ENCODE data around the gene NXT2. TPM values are rescaled to one million over a fixed set of nuclear protein-coding genes. Genes with fewer than 3 reads are reported as not detected.

NXT2 gene
- total and polyA plus RNA-seq, 12 donors: 1.2 to 2.7 (median 1.6) TPM

DNA sequence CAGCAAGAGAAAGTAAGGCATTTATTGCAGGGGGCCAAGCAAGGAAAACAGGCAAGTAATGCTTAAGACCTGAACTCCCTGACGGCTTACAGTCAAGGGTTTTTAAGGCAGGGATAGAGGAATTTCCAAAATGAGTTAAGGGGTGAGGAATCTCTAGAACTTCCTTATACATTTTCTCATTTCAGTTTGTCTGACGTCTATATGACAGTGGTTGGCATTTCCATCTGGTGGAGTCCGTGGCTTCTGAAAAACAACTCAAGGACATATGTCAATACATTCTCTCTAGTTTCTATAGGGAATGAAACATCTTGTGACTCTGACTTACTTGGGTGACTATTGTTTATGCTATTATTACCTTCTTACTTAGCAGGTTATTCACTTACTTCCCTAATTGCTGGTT, 35.5 kb upstream of the NXT2 start:
- no peaks in the 10 kb centered on the region for H3K4me1 ChIP-seq

DNA sequence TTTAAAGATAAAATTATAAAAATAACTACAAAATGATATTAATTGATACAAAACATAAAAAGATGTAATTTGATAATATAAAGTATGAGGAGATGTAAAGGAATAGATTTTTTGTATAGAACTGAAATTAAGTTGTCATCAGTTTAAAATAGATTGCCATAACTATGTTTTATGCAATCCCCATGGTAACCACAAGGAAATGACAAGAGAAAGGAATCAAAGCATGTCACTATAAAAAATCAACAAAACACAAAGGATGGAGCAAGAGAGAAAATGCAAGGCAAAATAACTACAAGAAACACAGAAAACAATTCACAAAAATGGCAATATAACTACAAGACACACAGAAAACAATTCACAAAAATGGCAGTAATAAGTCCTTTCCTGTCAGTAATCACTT, 27.7 kb upstream of the NXT2 start:
- DNase-seq (no peak), ATAC-seq (no peak)
- peaks cover 0 to 40% (median 0%) of the 10 kb centered on the region in 7 donors for H3K27me3 ChIP-seq
- H3K27ac ChIP-seq: no peak overlapping the region
- intact Hi-C loops (cut with DNase I): no loop called here
- no peak overlapping the region for H3K4me3 ChIP-seq
- H3K36me3 ChIP-seq: no peaks in the 10 kb centered on the region
- H3K9me3 ChIP-seq: no peaks in the 10 kb centered on the region
- H3K4me1 ChIP-seq: no peaks in the 10 kb centered on the region
- TF ChIP-seq, protein P1, sequence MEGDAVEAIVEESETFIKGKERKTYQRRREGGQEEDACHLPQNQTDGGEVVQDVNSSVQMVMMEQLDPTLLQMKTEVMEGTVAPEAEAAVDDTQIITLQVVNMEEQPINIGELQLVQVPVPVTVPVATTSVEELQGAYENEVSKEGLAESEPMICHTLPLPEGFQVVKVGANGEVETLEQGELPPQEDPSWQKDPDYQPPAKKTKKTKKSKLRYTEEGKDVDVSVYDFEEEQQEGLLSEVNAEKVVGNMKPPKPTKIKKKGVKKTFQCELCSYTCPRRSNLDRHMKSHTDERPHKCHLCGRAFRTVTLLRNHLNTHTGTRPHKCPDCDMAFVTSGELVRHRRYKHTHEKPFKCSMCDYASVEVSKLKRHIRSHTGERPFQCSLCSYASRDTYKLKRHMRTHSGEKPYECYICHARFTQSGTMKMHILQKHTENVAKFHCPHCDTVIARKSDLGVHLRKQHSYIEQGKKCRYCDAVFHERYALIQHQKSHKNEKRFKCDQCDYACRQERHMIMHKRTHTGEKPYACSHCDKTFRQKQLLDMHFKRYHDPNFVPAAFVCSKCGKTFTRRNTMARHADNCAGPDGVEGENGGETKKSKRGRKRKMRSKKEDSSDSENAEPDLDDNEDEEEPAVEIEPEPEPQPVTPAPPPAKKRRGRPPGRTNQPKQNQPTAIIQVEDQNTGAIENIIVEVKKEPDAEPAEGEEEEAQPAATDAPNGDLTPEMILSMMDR (IDR thresholded peaks at IDR 0.05): no peak

More for the DNA sequence above, 35.5 kb upstream of the NXT2 start:
- DNase-seq: no peak
- no peak overlapping the region for H3K27ac ChIP-seq
- 72 to 74% methylated on average over 3 of the region's 3 CpGs for WGBS, 2 donors
- H3K9me3 ChIP-seq: no peaks in the 10 kb centered on the region
- intact Hi-C loops (cut with DNase I): no loop called here
- ATAC-seq: no peak
- peaks cover 0 to 57% (median 0%) of the 10 kb centered on the region in 7 donors for H3K27me3 ChIP-seq
- TF ChIP-seq, protein P1 (IDR thresholded peaks at IDR 0.05): no peak
- no peak overlapping the region for H3K4me3 ChIP-seq
- H3K36me3 ChIP-seq: no peaks in the 10 kb centered on the region

DNA sequence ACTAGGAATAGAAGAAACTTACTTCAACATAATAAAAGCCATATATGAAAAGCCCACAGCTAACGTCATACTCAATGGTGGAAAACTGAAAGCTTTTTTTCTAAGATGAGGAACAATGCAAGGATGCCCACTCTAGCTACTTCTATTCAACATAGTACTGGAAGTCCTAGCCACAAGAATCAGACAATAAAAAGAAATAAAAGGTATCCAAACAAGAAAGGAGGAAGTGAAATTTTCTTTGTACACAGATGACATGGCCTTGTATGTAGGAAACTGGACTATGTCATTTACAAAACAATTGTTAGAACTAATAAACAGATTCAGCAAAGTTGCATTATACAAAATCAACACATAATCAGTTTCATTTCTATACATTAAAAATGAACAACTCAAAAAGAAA, 25.5 kb upstream of the NXT2 start:
- Histone ChIP-seq H3K9me3 (no peaks in the 10 kb centered on the region), H3K4me3 (no peak overlapping the region), H3K27me3 (peaks cover 0 to 42% (median 0%) of the 10 kb centered on the region in 7 donors), H3K27ac (no peak overlapping the region), H3K4me1 (no peaks in the 10 kb centered on the region), H3K36me3 (no peaks in the 10 kb centered on the region)
- intact Hi-C loops (cut with DNase I): no loop called here
- no peak for DNase-seq
- no peak for ATAC-seq
- TF ChIP-seq, protein P1 (IDR thresholded peaks at IDR 0.05): no peak
- WGBS, 2 donors: 74 to 90% methylated on average over 1 of the region's 1 CpG

DNA sequence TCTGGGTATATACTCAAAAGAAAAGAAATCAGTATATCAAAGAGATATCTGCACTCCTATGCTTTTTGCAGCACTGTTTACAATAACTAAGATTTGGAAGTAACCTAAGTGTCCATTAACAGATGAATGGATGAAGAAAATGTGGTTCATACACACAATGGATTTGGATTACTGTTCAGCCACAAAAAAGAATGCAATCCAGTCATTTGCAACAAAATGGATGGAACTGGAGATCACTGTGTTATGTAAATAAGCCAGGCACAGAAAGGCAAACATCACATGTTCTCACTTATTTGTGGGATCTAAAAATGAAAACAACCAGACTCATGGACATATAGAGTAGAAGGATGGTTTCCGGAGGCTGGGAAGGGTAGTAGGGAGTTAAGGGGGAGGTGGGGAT, 17.6 kb upstream of the NXT2 start:
- DNase-seq (no peak), ATAC-seq (no peak)
- WGBS, 2 donors: 96 to 100% methylated on average over 1 of the region's 1 CpG
- H3K27ac ChIP-seq: no peak overlapping the region
- no peaks in the 10 kb centered on the region for H3K4me1 ChIP-seq
- H3K36me3 ChIP-seq: no peaks in the 10 kb centered on the region
- no peaks in the 10 kb centered on the region for H3K9me3 ChIP-seq
- H3K27me3 ChIP-seq: peaks cover 0 to 47% (median 0%) of the 10 kb centered on the region in 7 donors
- TF ChIP-seq, protein P1 (IDR thresholded peaks at IDR 0.05): no peak
- intact Hi-C loops (cut with DNase I): no loop called here
- H3K4me3 ChIP-seq: no peak overlapping the region

Measured in heart right ventricle (tissue), 16 donors.